Omental fat pad (tissue), 4 donors: Measurements from ENCODE around the gene COA1. TPM values are rescaled to one million over a fixed set of nuclear protein-coding genes. Genes with fewer than 3 reads are reported as not detected.

ENCODE experiments used
- ATAC-seq: fragments of 150-250 bp; one replicate; pipeline ENCODE4 v1.9.1; 2016; ENCODE audit warnings: mild to moderate bottlenecking, moderate library complexity; ENCODE audit not compliant: low FRiP score
- DNase-seq: peaks from one replicate; pipeline ENCODE4 v3.0.0-alpha.2; 2019; ENCODE audit warnings: low spot score
- total RNA-seq, 4 donors: library from RNA; depleted of rRNA; stranded (reverse); fragments of >200 nt; gene quantifications; one replicate each; pipeline ENCODE4 v1.1.0, GENCODE V29; 2016
- TF ChIP-seq, protein P1 (sequence below), 3 donors: fragments of 450-650 bp; IDR thresholded peaks; one replicate each; pipeline ENCODE4 v1.5.1; 2016 to 2017; ENCODE audit warnings: antibody characterized with exemption in 3 of 3, mild to moderate bottlenecking in 3 of 3, moderate library complexity in 2 of 3

COA1 gene
- total RNA-seq, 4 donors from 2014 or later: 34.5 to 57.4 (median 44.3) TPM

DNA sequence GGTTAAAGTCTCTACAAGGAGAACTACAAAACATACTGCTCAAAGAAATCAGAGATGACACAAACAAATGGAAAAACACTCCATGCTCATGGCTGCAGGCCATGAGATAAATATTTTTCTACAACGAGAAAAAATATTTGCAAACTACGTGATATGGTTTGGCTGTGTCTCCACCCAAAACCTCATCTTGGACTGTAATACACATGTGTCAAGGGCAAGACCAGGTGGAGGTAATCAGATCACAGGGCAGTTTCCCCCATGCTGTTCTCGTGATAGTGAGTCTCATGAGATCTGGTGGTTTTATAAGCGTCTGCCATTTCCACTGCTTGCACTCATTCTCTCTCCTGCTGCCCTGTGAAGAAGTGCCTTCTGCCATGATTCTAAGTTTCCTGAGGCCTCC is 57.8 kb downstream of the COA1 start:
- TF ChIP-seq, protein P1, sequence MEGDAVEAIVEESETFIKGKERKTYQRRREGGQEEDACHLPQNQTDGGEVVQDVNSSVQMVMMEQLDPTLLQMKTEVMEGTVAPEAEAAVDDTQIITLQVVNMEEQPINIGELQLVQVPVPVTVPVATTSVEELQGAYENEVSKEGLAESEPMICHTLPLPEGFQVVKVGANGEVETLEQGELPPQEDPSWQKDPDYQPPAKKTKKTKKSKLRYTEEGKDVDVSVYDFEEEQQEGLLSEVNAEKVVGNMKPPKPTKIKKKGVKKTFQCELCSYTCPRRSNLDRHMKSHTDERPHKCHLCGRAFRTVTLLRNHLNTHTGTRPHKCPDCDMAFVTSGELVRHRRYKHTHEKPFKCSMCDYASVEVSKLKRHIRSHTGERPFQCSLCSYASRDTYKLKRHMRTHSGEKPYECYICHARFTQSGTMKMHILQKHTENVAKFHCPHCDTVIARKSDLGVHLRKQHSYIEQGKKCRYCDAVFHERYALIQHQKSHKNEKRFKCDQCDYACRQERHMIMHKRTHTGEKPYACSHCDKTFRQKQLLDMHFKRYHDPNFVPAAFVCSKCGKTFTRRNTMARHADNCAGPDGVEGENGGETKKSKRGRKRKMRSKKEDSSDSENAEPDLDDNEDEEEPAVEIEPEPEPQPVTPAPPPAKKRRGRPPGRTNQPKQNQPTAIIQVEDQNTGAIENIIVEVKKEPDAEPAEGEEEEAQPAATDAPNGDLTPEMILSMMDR (IDR thresholded peaks at IDR 0.05): no peak
- DNase-seq (no peak), ATAC-seq (no peak)

DNA sequence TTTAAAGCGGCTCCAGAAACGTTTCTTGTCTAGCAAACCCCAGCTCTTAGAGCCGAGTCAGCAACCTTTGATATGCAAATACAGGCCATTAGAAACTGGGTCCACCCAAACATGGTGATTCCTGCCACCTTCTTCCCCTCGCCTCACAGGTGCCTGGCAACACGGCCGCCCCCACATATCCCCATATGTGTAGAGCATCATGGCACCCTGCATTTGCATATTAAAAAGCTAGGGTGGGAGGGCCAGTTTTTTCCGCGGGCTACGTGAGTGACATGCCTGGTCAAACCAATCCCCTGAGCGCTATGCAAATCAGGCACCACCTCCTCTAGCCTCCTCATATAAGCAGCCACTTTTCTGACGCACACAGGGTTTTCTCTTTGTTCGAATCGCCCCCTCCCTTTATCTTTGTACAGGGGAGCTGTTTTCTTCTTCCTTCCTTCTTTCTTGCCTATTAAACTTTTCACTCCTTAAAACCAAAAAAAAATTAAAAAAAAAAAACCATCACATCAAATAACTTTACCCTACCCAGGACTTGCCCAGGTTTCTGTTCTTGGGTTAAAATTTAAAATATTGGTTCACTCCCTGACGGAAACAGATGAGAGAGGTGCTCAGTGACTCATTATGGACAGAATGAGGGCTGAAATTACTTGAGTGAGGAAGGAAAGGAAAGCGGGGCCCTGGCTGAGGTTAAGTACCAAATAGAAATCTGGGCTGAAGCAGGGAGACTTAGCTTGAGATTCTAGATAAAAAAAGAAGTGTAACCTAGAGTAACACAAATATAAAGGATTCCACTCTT is 59.8 kb downstream of the COA1 start:
- ATAC-seq: no peak
- no peak for DNase-seq
- TF ChIP-seq, protein P1 (IDR thresholded peaks at IDR 0.05): no peak

DNA sequence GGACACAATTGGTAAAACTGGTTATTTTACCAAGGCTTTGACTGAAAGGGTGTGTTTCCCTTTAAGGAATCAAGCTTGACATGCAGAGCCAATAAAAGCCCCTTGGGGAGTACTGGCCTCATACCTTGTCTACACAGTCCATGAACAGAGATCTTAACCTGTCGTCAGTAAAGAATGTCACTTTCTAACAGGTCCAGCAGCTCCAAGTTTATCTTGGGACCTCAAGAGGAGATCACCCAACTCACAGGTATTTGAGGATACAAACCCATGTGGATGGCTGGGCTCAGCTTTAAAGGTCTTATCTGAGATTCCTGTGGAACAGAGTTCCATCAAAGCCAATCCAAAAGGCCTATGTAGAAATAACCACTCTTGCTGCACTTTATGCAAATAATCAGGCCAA is 61.3 kb downstream of the COA1 start:
- no peak for ATAC-seq

DNA sequence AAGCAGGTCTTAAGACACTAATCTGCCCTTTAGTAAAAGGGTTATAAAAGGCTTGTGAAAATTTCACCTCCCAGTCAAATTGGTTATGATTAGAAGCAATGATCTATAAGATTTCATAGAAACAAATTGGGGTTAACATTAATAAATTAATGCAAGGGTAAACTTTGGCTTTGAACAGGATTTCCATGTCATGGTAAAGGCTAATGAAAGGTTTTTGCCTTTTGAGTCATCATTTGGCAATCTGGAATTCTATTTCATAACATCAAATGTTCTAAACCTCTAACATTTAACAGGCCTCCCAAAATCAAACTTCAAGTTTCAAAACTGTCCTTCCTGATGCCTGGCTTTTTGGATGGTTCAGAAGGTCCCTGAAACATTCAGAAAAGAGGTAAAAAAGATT is 62.4 kb downstream of the COA1 start:
- DNase-seq (no peak), ATAC-seq (no peak)
- TF ChIP-seq, protein P1 (IDR thresholded peaks at IDR 0.05): no peak

More for the DNA sequence above, 61.3 kb downstream of the COA1 start:
- DNase-seq: no peak
- TF ChIP-seq, protein P1 (IDR thresholded peaks at IDR 0.05): no peak

DNA sequence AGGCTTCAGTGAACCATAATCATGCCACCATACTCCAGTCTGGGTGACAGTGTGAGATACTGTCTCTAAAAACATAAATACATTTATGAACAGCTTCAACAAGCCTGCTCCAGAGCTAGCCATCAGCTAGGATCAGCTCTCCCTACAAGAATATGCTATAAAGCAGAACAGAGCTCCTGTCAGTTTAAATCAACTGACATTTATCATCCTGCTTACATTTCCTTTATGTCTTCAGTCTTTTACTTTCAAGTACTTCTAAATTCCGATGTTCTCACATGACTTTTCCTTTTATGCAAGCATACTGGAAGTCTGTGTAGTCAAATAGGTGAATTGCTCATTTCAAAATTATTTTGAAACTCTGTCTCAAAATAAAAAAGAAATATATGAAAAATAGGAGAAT is 64.6 kb downstream of the COA1 start:
- TF ChIP-seq, protein P1 (IDR thresholded peaks at IDR 0.05): no peak
- no peak for DNase-seq
- no peak for ATAC-seq

DNA sequence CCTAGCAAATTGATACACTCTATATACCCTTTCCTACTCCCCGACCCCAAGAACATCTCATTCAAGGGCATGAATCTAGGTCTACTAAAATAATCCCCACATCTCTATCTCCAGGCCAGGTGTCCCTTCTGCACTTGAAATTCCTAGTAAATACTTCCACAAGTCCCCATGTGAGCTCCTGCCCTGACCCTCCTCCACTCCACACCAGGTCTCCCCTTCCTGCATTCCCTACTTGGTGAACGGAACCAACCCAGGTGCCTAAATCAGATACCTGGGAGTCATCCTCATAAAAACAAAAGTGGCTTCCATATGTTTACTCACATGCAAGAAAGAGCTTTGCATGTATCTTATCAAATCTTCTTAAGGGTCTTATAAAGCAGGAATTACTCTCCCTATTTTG is 69.2 kb downstream of the COA1 start:
- TF ChIP-seq, protein P1 (IDR thresholded peaks at IDR 0.05): no peak
- DNase-seq (no peak), ATAC-seq (no peak)

DNA sequence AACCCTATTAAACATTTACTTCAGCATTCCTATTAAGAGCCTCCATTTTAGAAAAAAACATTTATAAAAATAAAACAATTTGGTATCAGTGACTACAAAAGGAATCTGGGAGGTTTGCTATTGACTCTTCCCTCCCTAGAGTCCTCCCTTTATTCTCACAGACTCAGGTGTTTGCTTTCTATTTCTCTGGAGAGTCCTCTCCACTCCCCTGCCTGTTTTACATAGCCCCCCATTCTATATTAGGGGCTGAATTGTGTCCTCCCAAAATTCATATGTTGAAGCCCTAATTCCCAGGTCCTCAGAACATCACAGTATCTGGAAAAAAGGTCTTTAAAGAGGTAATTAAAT is 69.8 kb downstream of the COA1 start:
- TF ChIP-seq, protein P1 (IDR thresholded peaks at IDR 0.05): no peak
- no peak for ATAC-seq
- DNase-seq: no peak
